Urothelium cell line (cell line): ENCODE measurements around the gene FOXD3.

Experiments
- DNase-seq: peaks from one replicate; pipeline ENCODE4 v3.0.0; 2011; ENCODE audit warnings: low spot score, mixed read lengths
- FAIRE-seq: peaks from 2 replicates; lab custom pipeline; 2011; peaks lifted over from hg19 to GRCh38; lab: Jason Lieb, UNC

The FOXD3 gene

GRCh38 chr1:63320022-63320721 is 2.2 kb upstream of the FOXD3 start:
- FAIRE-seq (no peak), DNase-seq (no peak)

DNA sequence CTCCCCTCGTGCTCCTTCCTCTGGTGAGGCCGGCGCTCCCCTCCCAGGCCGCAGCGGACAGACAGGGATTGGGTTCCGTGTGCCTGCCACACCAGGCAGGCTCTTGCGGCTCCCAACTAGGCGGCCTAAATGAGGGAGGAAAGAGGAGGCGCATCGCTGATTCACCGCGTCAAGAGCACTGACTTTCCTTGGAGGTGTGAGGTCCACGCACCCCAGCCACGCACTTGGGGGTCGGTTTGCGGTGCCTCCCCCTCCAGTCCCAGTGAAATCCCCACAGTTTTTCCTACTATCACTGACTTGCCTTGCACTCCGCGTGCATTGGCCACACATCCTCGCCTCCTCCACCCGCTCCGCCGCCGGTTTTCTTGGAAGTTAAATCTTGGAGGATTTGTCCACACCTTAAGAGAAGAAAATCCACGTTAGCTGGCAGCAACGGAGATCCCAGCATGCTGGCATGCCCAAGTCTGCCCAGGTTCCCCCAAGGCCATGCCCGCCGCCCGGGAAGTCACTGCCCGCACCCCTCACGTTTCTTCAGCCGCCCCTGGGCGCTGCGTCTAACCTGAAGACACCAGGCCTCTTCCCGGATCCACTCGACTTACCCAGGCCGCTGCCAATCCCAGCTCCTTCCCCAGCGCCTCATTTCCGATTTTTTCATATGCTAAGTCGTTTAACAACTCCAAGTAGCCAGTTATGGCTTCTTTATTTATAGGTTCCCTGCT is 1.1 kb upstream of the FOXD3 start:
- no peak for DNase-seq

DNA sequence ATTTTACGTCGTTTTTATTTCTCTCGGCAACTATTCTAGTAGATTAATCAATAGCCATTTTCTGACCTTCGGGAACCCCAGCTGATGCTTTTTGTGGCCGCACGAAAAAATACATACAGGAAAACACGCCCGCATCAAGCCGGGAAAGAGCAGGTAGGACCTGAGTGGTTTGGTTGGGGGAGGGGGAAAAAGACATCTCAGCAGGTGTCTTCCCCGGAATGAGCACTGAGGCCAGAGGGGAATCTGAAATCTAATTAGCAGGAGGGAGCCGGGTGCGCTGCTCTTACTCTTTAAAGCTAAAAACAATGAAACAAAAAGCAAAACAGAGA is 618 bp upstream of the FOXD3 start:
- no peak for DNase-seq

More for the DNA sequence above, 1.1 kb upstream of the FOXD3 start:
- FAIRE-seq: no peak

DNA sequence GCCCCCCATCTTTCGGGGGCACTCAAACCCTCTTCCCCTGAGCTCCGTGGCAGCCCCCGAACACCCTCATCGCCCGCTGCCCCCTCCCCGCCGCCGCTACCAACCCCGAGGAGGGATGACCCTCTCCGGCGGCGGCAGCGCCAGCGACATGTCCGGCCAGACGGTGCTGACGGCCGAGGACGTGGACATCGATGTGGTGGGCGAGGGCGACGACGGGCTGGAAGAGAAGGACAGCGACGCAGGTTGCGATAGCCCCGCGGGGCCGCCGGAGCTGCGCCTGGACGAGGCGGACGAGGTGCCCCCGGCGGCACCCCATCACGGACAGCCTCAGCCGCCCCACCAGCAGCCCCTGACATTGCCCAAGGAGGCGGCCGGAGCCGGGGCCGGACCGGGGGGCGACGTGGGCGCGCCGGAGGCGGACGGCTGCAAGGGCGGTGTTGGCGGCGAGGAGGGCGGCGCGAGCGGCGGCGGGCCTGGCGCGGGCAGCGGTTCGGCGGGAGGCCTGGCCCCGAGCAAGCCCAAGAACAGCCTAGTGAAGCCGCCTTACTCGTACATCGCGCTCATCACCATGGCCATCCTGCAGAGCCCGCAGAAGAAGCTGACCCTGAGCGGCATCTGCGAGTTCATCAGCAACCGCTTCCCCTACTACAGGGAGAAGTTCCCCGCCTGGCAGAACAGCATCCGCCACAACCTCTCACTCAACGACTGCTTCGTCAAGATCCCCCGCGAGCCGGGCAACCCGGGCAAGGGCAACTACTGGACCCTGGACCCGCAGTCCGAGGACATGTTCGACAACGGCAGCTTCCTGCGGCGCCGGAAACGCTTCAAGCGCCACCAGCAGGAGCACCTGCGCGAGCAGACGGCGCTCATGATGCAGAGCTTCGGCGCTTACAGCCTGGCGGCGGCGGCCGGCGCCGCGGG is 837 bp downstream of the FOXD3 start:
- FAIRE-seq (no peak), DNase-seq (no peak)

More for the DNA sequence above, 618 bp upstream of the FOXD3 start:
- no peak for FAIRE-seq

DNA sequence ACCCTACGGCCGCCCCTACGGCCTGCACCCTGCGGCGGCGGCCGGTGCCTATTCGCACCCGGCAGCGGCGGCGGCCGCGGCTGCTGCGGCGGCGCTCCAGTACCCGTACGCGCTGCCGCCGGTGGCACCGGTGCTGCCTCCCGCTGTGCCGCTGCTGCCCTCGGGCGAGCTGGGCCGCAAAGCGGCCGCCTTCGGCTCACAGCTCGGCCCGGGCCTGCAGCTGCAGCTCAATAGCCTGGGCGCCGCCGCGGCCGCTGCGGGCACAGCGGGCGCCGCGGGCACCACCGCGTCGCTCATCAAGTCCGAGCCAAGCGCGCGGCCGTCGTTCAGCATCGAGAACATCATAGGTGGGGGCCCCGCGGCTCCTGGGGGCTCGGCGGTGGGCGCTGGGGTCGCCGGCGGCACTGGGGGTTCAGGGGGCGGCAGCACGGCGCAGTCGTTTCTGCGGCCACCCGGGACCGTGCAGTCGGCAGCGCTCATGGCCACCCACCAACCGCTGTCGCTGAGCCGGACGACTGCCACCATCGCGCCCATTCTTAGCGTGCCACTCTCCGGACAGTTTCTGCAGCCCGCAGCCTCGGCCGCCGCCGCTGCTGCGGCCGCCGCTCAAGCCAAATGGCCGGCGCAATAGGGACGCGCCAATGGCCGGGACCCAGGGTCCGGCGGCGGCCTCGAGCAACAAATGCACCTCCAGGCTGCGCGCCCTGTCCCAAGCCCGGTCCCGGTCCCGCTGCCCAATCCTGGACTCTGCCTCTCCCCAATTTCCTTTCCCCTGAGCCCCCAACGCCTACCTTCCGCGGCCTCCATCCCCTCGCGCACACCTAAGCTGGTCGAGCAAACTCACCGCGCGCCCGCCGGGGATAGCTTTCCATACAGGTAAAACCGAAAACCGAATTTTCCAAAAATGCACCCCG is 1.8 kb downstream of the FOXD3 start:
- DNase-seq: no peak
- FAIRE-seq: no peak

- DNase-seq: no peak
- no peak for FAIRE-seq
Measured at GRCh38 chr1:63324779-63325119, 2.4 kb downstream of the FOXD3 start.

GRCh38 chr1:63325279-63325985 is 3.1 kb downstream of the FOXD3 start:
- FAIRE-seq: no peak
- DNase-seq: no peak

DNA sequence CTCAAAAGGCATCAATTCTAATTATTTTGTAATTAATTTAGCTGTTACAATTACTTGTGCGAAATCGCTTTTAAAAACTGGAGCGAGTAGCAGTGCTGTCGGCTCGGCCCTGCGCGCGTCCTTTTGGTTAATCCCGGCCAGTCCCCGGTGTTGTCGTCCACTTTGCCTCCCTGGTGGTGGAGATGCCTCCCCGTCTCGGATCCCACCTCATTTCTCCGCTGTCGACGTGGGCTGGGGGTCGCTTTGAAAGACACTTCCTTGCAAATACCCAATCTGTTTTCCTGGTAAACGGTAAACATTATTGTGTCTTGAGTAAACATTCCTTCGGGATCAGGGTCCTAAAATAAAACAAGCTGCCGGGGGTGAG is 3.7 kb downstream of the FOXD3 start:
- FAIRE-seq: no peak

GRCh38 chr1:63326473-63327380 is 4.4 kb downstream of the FOXD3 start:
- FAIRE-seq (no peak), DNase-seq (no peak)

More for the DNA sequence above, 3.7 kb downstream of the FOXD3 start:
- DNase-seq: no peak

DNA sequence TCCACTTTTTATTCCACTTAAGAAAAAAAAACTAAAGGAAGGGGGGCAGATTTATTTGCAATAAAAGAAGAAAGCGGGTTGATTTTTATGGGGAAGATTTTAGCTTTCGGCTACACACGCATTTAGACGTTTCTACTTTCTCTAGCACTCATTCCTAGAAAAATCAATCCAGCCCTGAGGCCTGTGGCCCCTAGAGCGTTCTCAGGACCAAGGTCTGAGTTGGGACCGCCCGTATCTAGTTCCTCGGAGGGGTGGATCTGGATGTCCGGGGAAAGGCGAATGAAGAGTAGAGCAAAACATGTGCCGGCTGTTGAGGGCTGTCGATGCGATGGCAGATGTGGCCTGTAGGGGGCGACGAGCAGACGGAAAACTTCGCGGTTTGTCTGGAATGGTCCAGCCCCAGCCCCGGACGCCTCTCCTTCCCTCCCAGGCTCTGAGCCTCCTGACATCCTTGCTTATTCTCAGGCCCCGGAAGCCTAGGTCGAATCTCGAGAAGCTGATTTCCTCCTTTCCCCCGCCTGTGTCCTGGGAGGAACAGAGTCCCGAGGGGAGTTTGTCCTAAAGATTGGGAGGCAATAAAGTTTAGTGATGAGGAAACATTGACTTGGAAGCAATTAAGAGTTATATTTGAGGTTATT is 5.2 kb downstream of the FOXD3 start:
- peak; percentile 87 for DNase-seq
- FAIRE-seq: peak; percentile 77

GRCh38 chr1:63328122-63328521 is 5.8 kb downstream of the FOXD3 start:
- DNase-seq (no peak), FAIRE-seq (no peak)

- no peak for FAIRE-seq
- DNase-seq: no peak
Measured at GRCh38 chr1:63328781-63329180, 6.4 kb downstream of the FOXD3 start.

- no peak for DNase-seq
- FAIRE-seq: no peak
Measured at GRCh38 chr1:63329621-63330330, 7.4 kb downstream of the FOXD3 start.

DNA sequence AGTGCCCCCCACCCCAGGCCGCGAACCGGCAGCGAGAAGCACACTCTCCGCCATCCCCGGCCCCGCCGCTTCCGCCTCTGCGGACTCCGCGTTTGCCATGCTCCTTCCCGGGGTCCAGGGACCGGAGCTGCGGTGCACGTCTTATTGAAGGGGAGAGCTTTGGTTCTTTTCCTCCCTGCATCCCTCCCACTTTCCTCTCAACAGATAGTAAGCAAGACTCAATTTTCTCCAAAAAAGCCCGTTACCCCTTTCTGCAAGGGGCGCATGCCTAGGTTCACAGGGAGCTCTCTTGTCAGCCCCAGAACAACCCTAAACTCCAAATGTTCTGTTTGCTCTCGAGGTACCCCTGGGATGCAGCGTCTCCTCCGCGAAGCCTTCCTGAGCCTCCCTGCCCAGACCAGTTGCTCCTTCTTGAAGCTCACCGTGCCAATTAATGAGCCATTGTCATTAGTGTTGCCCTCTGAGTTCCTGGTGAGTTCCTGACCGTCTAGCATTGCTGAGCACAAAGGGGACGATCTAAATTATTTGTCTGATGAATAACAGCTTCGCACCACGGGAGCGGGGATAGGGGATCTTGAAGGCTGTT is 8.1 kb downstream of the FOXD3 start:
- FAIRE-seq: no peak
- DNase-seq: no peak

- FAIRE-seq: no peak
- no peak for DNase-seq
Measured at GRCh38 chr1:63342402-63342801, 20.0 kb downstream of the FOXD3 start.

GRCh38 chr1:63343922-63344321 is 21.6 kb downstream of the FOXD3 start:
- FAIRE-seq (no peak), DNase-seq (no peak)

DNA sequence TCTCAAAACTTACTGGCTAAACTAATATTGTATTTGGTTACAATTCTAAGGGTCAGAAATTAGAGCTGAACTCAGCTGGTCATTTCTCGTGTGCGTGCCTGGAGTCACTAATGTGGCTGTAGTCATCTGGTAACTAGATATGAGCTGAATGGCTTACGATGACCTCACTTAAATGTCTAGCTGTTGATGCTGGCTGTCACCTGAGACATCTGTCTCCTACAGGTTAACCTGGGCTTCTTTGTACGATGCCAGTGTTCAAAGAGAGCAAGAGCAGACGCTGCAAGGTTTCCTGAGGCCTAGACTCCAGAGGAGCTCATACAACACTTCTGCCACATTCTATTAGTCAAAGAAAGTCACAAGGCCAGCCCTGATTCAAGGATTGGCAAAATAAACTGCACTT is 28.0 kb downstream of the FOXD3 start:
- DNase-seq (no peak), FAIRE-seq (no peak)

GRCh38 chr1:63352736-63353135 is 30.4 kb downstream of the FOXD3 start:
- FAIRE-seq (no peak), DNase-seq (no peak)
